Neural cell (in vitro differentiated cells): ENCODE data around the gene GSN. TPM values are rescaled to one million over a fixed set of nuclear protein-coding genes. Genes with fewer than 3 reads are reported as not detected.

Source experiments
- H2AFZ ChIP-seq: fragments of 200-600, 300-800 bp; sonication (generic), shearing (Covaris generic); 2 replicates; pipeline ENCODE4 v1.6.0; 2014; ENCODE audit warnings: low read depth, mild to moderate bottlenecking, antibody characterized with exemption, low read length, moderate library complexity
- H3F3A ChIP-seq: fragments of 200-600 bp; shearing (Covaris generic); 2 replicates; pipeline ENCODE4 v1.6.1; 2016; ENCODE audit warnings: mild to moderate bottlenecking, moderate library complexity, mixed read lengths, antibody characterized with exemption, low read length; ENCODE audit not compliant: insufficient read depth, poor library complexity, severe bottlenecking
- H3K27ac ChIP-seq: fragments of 200-600, 300-800 bp; sonication (generic), shearing (Covaris generic); 2 replicates; pipeline ENCODE4 v1.5.1; 2014; ENCODE audit warnings: mild to moderate bottlenecking, low read length, moderate library complexity
- H3K27me3 ChIP-seq: fragments of 300-800, 200-600 bp; sonication (generic), shearing (Covaris generic); 2 replicates; pipeline ENCODE4 v1.6.0; 2014; ENCODE audit warnings: mild to moderate bottlenecking, low read depth, low read length, moderate library complexity; ENCODE audit not compliant: insufficient read depth
- H3K36me3 ChIP-seq: fragments of 300-800, 200-600 bp; sonication (generic), shearing (Covaris generic); 2 replicates; pipeline ENCODE4 v1.5.1; 2014; ENCODE audit warnings: mild to moderate bottlenecking, antibody characterized with exemption, low read length, moderate library complexity; ENCODE audit not compliant: insufficient read depth
- H3K4me2 ChIP-seq: fragments of 300-800, 200-600 bp; sonication (generic), shearing (Covaris generic); 2 replicates; pipeline ENCODE4 v1.6.0; 2014; ENCODE audit warnings: mild to moderate bottlenecking, low read length
- H3K4me3 ChIP-seq: fragments of 300-800, 200-600 bp; sonication (generic), shearing (Covaris generic); 2 replicates; pipeline ENCODE4 v1.5.1; 2014; ENCODE audit warnings: mild to moderate bottlenecking, low read length, moderate library complexity
- H3K79me2 ChIP-seq: fragments of 200-600 bp; shearing (Covaris generic); replicated peaks from 2 replicates; pipeline ENCODE4 v1.6.0; 2014; ENCODE audit warnings: mild to moderate bottlenecking, low read length, moderate library complexity; ENCODE audit not compliant: insufficient read depth
- H3K9ac ChIP-seq: fragments of 300-800, 200-600 bp; sonication (generic), shearing (Covaris generic); 2 replicates; pipeline ENCODE4 v1.6.1; 2016; ENCODE audit warnings: mild to moderate bottlenecking, low read length, mixed read lengths
- H3K9me2 ChIP-seq: fragments of 200-600 bp; shearing (Covaris generic); 2 replicates; pipeline ENCODE4 v1.6.1; 2016; ENCODE audit warnings: mild to moderate bottlenecking, low read length, mixed read lengths; ENCODE audit not compliant: insufficient read depth
- H3K9me3 ChIP-seq: fragments of 200-600, 300-800 bp; sonication (generic), shearing (Covaris generic); 2 replicates; pipeline ENCODE4 v1.6.1; 2016; ENCODE audit warnings: mild to moderate bottlenecking, mixed run types, low read length, moderate library complexity, mixed read lengths
- H4K20me1 ChIP-seq: fragments of 200-600 bp; shearing (Covaris generic); 2 replicates; pipeline ENCODE4 v1.6.1; 2016; ENCODE audit warnings: mild to moderate bottlenecking, mixed run types; ENCODE audit not compliant: insufficient read depth
- EP300 ChIP-seq: fragments of 450-650 bp; conservative IDR thresholded peaks from 2 replicates; pipeline ENCODE4 v1.6.1; 2014; ENCODE audit warnings: antibody characterized with exemption, mild to moderate bottlenecking, moderate library complexity; ENCODE audit not compliant: poor library complexity, severe bottlenecking
- EZH2 ChIP-seq: fragments of 200-600, 300-800 bp; shearing (Covaris generic), sonication (generic); IDR thresholded peaks from 2 replicates; pipeline ENCODE4 v1.6.1; 2014; ENCODE audit warnings: antibody characterized with exemption, low read length, borderline replicate concordance, mild to moderate bottlenecking; ENCODE audit not compliant: insufficient read depth, poor library complexity, severe bottlenecking
- MXI1 ChIP-seq: fragments of 450-650 bp; conservative IDR thresholded peaks from 2 replicates; pipeline ENCODE4 v1.6.1; 2014; ENCODE audit warnings: antibody characterized with exemption, mild to moderate bottlenecking; ENCODE audit not compliant: poor library complexity, severe bottlenecking
- POLR2AphosphoS5 ChIP-seq: IDR thresholded peaks from 2 replicates; pipeline ENCODE4 v1.6.1; 2012
- RAD21 ChIP-seq: fragments of 450-650 bp; conservative IDR thresholded peaks from 2 replicates; pipeline ENCODE4 v1.6.1; 2014; ENCODE audit warnings: antibody characterized with exemption, mild to moderate bottlenecking, moderate library complexity
- SMC3 ChIP-seq: fragments of 450-650 bp; conservative IDR thresholded peaks from 2 replicates; pipeline ENCODE4 v1.6.1; 2014; ENCODE audit warnings: antibody characterized with exemption, mild to moderate bottlenecking, moderate library complexity; ENCODE audit not compliant: poor library complexity
- TAF1 ChIP-seq: IDR thresholded peaks from 2 replicates; pipeline ENCODE4 v1.6.1; 2012; ENCODE audit warnings: low read depth
- polyA plus RNA-seq: library from polyadenylated mRNA; depleted of rRNA; stranded (reverse); fragments of >200 nt; gene quantifications from 2 replicates; pipeline ENCODE4 v1.2.3, GENCODE V29; 2014
- TF ChIP-seq, protein P1 (sequence below): fragments of 450-650 bp; IDR thresholded peaks from 2 replicates; pipeline ENCODE4 v1.5.1; 2014; ENCODE audit warnings: antibody characterized with exemption, mild to moderate bottlenecking, moderate library complexity; ENCODE audit not compliant: poor library complexity, severe bottlenecking

GSN gene
- polyA plus RNA-seq, 1 donor from 2014 or later = 2.4 TPM

DNA sequence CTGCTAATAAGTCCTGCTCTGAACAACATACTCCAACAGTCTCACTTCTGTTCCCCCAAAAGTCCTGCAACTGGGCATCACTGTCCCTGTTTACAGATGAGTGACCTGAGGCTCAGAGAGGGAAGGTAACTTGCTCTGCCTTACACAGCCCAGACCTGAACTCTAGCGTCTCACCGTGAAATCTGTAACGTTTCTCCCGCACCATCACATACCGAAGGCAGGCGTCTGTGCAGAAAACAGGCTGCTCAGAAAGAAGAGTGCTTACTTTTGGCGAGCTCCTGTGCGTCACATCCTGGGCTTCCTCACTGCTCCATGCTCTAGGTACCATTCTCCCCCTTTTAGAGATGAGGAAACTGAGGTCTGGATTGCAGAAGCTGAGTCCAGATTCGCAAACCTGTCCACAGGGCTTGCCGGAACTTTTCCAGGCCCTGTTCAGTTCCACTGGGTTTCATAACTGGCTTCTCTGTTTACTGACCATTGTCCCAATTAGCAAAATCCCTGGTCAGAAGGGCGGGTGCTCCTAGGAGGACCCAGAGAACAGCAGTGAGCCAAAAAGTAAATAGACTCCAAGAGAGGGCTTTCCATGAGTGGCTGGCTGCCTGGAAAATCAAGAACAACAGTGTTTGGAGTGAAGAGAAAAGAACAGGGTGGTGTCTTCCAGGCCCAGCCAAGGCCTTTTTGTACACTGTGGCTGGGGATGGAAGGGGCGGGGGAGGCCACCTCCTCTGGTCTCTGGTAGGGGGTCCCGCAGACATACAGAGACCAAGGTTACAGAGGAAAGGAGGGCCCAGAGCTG is 27.1 kb downstream of the GSN start:
- Histone ChIP-seq H4K20me1 (no peaks in the 10 kb centered on the region), H3K79me2 (no peaks in the 10 kb centered on the region), H3K27ac (no peak overlapping the region), H3K27me3 (peaks cover 10% of the 10 kb centered on the region), H3K9me2 (no peaks in the 10 kb centered on the region), H3K9ac (no peak overlapping the region), H3K4me2 (no peak overlapping the region), H3F3A (no peaks in the 10 kb centered on the region), H3K9me3 (no peaks in the 10 kb centered on the region), H3K4me3 (no peak overlapping the region), H3K36me3 (no peaks in the 10 kb centered on the region), H2AFZ (no peak overlapping the region)
- no peak for TF ChIP-seq SMC3
- no peak for TF ChIP-seq POLR2AphosphoS5
- TF ChIP-seq EP300 = no peak
- no peak for TF ChIP-seq TAF1
- TF ChIP-seq, protein P1, sequence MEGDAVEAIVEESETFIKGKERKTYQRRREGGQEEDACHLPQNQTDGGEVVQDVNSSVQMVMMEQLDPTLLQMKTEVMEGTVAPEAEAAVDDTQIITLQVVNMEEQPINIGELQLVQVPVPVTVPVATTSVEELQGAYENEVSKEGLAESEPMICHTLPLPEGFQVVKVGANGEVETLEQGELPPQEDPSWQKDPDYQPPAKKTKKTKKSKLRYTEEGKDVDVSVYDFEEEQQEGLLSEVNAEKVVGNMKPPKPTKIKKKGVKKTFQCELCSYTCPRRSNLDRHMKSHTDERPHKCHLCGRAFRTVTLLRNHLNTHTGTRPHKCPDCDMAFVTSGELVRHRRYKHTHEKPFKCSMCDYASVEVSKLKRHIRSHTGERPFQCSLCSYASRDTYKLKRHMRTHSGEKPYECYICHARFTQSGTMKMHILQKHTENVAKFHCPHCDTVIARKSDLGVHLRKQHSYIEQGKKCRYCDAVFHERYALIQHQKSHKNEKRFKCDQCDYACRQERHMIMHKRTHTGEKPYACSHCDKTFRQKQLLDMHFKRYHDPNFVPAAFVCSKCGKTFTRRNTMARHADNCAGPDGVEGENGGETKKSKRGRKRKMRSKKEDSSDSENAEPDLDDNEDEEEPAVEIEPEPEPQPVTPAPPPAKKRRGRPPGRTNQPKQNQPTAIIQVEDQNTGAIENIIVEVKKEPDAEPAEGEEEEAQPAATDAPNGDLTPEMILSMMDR = no peak

DNA sequence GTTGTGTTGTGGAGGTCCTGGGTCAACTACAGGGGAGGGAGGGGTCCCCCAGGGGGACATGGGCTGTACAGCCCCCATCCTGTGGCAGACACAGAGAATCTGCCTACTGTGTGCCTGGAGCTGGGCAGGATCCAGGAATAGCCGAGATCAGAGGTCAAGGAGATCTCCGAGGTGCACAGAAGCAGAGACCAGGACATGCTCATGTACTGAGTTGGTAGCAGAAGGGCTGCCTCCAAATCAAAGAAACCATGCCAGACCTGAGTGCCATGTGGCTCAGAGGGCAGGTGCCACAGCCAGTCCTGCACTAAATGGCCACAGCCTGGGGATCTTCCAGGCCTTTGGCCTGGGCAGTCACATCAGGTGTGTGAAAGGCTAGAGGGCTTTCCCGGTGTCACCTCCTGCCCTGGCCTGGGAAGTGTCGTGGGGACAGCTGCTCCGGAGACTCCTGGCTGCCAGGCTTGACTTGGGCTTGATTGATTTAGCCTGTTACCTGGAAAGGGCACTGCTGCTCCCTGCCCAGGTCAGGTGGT is 27.8 kb downstream of the GSN start:
- Histone ChIP-seq H3K9me2 (no peaks in the 10 kb centered on the region), H4K20me1 (no peaks in the 10 kb centered on the region), H3K79me2 (no peaks in the 10 kb centered on the region), H3K9me3 (no peaks in the 10 kb centered on the region), H3F3A (no peaks in the 10 kb centered on the region), H3K4me3 (no peak overlapping the region), H3K27me3 (peaks cover 17% of the 10 kb centered on the region), H2AFZ (no peak overlapping the region), H3K36me3 (no peaks in the 10 kb centered on the region), H3K9ac (no peak overlapping the region), H3K27ac (no peak overlapping the region), H3K4me2 (no peak overlapping the region)
- TF ChIP-seq RAD21 (no peak), TAF1 (no peak), EZH2 (no peak), POLR2AphosphoS5 (no peak), MXI1 (no peak), EP300 (no peak), SMC3 (no peak)
- TF ChIP-seq, protein P1 = no peak
